GM06990 (cell line): ENCODE data around the gene ODF4.

Experiments used
- DNase-seq: peaks from one replicate; pipeline ENCODE4 v3.0.0-alpha.2; 2011; ENCODE audit not compliant: insufficient read length; ENCODE audit errors: extremely low read depth
- H3K27me3 ChIP-seq: replicated peaks from 2 replicates; pipeline ENCODE4 v1.6.0; 2011; ENCODE audit warnings: low read length; ENCODE audit not compliant: control insufficient read depth, insufficient read depth
- H3K36me3 ChIP-seq: 2 replicates; pipeline ENCODE4 v1.5.1; 2011; ENCODE audit warnings: low read length; ENCODE audit not compliant: control insufficient read depth, insufficient read depth
- H3K4me3 ChIP-seq: replicated peaks from 2 replicates; pipeline ENCODE4 v1.5.1; 2011; ENCODE audit warnings: low read depth, mild to moderate bottlenecking, control low read depth, low read length
- CTCF ChIP-seq: IDR thresholded peaks from 2 replicates; pipeline ENCODE4 v1.5.1; 2011; ENCODE audit warnings: low read length, control low read depth, mild to moderate bottlenecking, inconsistent platforms; ENCODE audit not compliant: insufficient read depth, poor library complexity, severe bottlenecking

Gene ODF4

GRCh38 chr17:8314797-8315763, 24.6 kb upstream of the ODF4 start:
- no peak overlapping the region for H3K4me3 ChIP-seq
- TF ChIP-seq CTCF: no peak
- H3K27me3 ChIP-seq: no peaks in the 10 kb centered on the region; the same call in none of the 2 replicates
- no peaks in the 10 kb centered on the region for H3K36me3 ChIP-seq
- DNase-seq: no peak

GRCh38 chr17:8315764-8316217, 23.8 kb upstream of the ODF4 start:
- no peak overlapping the region for H3K4me3 ChIP-seq
- no peak for TF ChIP-seq CTCF
- H3K27me3 ChIP-seq: no peaks in the 10 kb centered on the region; the same call in none of the 2 replicates
- DNase-seq: no peak
- no peaks in the 10 kb centered on the region for H3K36me3 ChIP-seq

GRCh38 chr17:8318010-8318935, 21.4 kb upstream of the ODF4 start:
- TF ChIP-seq CTCF: no peak
- Histone ChIP-seq H3K27me3 (no peaks in the 10 kb centered on the region; the same call in none of the 2 replicates), H3K36me3 (no peaks in the 10 kb centered on the region), H3K4me3 (no peak overlapping the region)
- DNase-seq: no peak

- H3K27me3 ChIP-seq: no peaks in the 10 kb centered on the region; the same call in none of the 2 replicates
- no peak for DNase-seq
- no peak for TF ChIP-seq CTCF
- H3K36me3 ChIP-seq: no peaks in the 10 kb centered on the region
- no peak overlapping the region for H3K4me3 ChIP-seq
These were observed 19.4 kb upstream of the ODF4 start for GRCh38 chr17:8320262-8320661.

- Histone ChIP-seq H3K36me3 (no peaks in the 10 kb centered on the region), H3K4me3 (no peak overlapping the region), H3K27me3 (no peaks in the 10 kb centered on the region; the same call in none of the 2 replicates)
- TF ChIP-seq CTCF: no peak
- DNase-seq: no peak
These were observed 18.6 kb upstream of the ODF4 start for GRCh38 chr17:8320990-8321389.
